NOMO-1 (cell line): ENCODE results near the gene PIGB.
"Not testable (repeated sequence)": the region's sequence is repeated elsewhere in the genome, so short reads cannot be mapped to it uniquely, and the experiment has no call there.

Experiments used
- DNase-seq, 2 experiments: peaks; one replicate each; lab custom pipeline; 2025; ENCODE audit not compliant: unreplicated experiment in 2 of 2; lab: John Stamatoyannopoulos, UW

Gene PIGB

GRCh38 chr15:55372701-55373440 is 53.8 kb downstream of the PIGB start:
- DNase-seq: peak; percentile 23 to 48

- no peak for DNase-seq
Observed at GRCh38 chr15:55379095-55379494, 60.1 kb downstream of the PIGB start.

- DNase-seq: no peak
Observed at GRCh38 chr15:55381595-55381994, 62.6 kb downstream of the PIGB start.

- no peak for DNase-seq
Observed at GRCh38 chr15:55383687-55384086, 64.7 kb downstream of the PIGB start.

- no peak for DNase-seq
Observed at GRCh38 chr15:55387027-55387426, 68.0 kb downstream of the PIGB start.

- DNase-seq: no peak
Observed at GRCh38 chr15:55389264-55389607, 70.2 kb downstream of the PIGB start.

GRCh38 chr15:55394694-55395093 is 75.7 kb downstream of the PIGB start:
- peak; percentile 39 to 49 for DNase-seq

- no peak for DNase-seq
Observed at GRCh38 chr15:55398243-55398642, 79.2 kb downstream of the PIGB start.

GRCh38 chr15:55400050-55400449 is 81.0 kb downstream of the PIGB start:
- DNase-seq: not testable (repeated sequence)

GRCh38 chr15:55401786-55402246 is 82.8 kb downstream of the PIGB start:
- DNase-seq: no peak

- no peak for DNase-seq
Observed at GRCh38 chr15:55402707-55403106, 83.7 kb downstream of the PIGB start.

- DNase-seq: peak; percentile 62 to 98
Observed at GRCh38 chr15:55403531-55403930, 84.5 kb downstream of the PIGB start.
